Measurements from ENCODE around the gene ABHD3.
"Not testable (repeated sequence)": the region's sequence is repeated elsewhere in the genome, so short reads cannot be mapped to it uniquely, and the experiment has no call there.

The ABHD3 gene

DNA sequence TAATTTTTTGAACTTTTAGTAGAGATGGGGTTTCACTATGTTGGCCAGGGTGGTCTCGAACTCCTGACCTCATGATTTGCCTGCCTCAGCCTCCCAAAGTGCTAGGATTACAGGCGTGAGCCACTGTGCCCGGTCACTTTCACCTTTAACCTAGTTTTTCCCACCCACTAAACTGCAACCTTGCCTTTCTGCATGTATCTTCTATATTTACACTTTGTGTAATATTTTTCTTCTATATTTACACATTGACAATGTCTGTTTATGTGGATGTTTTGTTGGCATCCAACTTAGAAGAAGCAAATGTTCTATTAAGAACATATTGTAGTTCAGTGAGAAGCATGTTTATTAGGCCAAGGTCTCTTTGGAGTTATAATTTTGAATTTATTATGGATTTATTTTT lies 65.8 kb downstream of the ABHD3 start:
- no peak for DNase-seq

DNA sequence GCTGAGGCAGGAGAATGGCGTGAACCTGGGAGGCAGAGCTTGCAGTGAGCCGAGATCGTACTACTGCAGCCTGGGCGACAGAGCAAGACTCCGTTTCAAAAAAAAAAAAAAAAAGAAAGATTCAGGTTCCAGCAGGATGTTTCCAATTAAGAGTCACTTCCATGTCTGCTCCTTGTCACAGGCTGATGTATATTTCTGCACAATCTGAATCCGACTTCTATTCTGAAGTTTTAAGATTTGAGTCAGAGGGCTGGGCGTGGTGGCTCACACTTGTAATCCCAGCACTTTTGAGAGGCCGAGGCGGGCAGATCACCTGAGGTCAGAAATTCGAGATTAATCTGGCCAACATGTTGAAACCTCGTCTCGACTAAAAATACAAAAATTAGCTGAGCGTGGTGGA lies 67.8 kb downstream of the ABHD3 start:
- DNase-seq: no peak

DNA sequence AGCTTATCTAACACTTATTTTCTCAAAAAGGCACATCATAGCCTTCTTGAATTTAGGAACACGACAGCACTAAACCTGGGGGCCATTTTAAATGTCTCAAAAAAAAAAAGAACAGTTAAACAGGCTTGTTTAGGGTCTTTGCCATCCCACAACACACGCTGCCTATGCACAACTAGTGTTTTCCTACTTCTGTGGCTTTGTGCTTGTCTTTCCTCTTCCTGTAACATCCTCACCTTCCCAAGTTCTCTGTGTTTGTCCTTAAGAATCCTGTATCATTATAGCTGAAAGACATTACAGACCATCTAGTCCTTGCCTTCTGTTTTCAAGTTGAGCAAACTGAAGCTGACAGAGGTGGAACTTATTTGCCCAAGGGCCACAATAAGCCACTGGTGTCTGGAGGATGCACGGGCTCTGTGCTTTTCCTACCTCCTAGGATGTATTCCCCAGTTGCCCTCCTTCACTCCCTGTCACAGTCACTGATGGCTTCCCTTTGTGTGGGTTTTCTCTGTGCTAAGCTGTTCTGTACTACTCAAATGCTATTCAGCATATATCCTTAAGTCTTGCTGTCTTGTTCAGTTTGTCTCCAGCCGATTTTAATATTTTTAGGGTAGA lies 69.9 kb downstream of the ABHD3 start:
- DNase-seq: no peak

DNA sequence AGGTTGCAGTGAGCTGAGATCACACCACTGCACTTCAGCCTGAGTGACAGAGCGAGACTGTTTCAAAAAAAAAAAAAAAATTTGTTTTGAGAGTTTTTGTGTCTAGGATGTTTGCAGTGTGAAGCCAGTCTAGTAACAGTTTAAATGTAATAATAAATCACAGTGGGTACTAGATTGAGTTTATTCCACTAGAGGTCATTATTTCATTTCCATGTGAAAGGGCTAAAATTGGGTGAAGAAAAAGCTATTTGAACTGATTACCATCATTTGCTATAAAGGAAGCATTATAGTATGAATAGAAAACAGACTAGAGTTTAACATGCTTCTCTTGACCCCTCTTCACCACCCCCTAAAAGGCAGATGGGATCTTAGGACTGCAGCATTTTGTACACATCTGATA lies 72.2 kb downstream of the ABHD3 start:
- DNase-seq: no peak

GRCh38 chr18:21629089-21629832 lies 75.3 kb downstream of the ABHD3 start:
- DNase-seq: no peak

DNA sequence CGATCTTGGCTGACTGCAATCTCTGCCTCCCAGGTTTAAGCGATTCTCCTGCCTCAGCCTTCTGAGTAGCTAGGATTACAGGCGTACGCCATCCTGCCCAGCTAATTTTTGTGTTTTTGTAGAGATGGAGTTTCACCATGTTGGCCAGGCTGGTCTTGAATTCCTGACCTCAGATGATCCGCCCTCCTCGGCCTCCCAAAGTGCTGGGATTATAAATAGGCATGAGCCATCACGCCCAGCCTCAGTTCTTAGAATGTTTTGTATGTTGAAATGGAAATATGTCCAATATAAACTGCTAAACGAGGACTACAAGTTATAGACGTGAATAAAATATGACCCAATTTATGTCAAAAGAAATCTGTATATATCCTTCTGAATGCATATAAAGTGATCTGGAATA lies 82.9 kb downstream of the ABHD3 start:
- DNase-seq: not testable (repeated sequence)

DNA sequence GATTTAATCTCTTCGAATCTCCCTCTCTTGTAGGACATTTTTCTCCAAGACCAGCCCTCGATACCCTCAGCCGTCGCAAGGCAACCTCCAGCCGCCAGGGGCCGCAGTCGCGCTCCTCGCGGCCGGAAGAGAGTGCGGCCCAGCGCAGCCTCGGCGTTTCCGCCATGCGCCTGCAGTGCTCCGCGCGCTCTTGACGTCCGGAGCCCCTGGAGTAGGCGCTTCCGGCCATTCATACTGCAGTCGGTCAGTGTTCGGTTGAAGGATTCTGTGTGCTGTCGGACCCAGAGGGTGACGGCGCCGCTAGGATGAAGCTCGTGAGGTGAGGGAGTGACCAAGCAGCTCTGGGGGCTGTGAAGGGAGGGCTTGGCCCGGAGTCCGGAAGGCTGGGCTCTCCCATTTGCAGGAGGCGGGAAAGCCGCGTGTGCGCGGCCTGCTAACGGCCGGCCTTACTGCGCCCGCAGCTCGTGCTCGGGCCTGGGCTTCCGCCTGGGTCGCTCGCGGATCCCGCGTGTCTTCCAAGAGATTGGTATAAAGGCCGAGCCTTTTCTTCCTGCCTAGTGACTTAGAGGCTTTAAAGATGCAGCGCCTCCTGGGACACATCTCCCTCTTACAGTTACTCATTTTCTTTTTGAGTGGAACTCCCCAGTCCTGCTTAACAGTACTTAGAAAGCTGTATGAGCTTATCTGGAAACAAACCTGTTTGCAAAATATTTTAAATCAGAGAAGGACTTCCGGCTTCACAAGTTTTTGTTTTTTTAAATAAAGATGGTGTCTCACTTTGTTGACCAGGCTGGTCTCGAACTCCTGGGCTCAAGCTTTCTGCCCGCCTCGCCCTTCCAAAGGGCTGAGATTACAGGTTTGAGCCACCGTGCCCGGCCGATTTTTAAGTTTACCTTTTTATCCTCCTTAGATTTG lies 92.2 kb downstream of the ABHD3 start, which contains the start of gene SNRPD1:
TSS of gene SNRPD1 (plus strand) at position 190 of the 915 bp plus-strand sequence. CDS start at position 306, 116 bp downstream.
- DNase-seq: peak; percentile 89 to 91

DNA sequence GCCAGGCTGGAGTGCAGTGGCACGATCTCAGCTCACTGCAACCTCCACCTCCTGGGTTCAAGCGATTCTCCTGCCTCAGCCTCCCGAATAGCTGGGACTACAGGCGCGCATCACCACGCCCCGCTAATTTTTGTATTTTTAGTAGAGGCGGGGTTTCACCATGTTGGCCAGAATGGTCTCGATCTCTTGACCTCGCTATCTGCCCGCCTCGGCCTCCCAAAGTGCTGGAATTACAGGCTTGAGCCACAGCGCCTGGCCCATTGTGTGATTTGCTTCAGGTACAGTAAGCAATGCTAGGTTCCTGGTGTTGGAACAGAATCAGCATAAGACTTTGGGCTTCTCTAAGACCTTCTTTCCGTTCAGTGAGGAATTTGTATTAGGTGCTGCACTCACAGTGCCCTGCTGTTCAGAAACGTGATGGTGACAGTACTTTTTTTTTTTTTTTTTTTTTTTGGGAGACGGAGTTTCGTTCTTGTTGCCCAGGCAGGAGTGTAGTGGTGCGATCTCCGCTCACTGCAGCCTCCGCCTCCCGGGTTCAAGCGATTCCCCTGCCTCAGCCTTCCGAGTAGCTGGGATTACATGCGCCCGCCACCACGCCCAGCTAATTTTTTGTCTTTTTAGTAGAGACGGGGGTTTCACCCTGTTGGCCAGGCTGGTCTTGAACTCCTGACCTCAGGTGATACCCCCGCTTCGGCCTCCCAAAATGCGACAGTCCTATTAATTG lies 93.0 kb downstream of the ABHD3 start:
- not testable (repeated sequence) for DNase-seq

GRCh38 chr18:21605213-21605612 lies 99.4 kb downstream of the ABHD3 start:
- no peak for DNase-seq

DNA sequence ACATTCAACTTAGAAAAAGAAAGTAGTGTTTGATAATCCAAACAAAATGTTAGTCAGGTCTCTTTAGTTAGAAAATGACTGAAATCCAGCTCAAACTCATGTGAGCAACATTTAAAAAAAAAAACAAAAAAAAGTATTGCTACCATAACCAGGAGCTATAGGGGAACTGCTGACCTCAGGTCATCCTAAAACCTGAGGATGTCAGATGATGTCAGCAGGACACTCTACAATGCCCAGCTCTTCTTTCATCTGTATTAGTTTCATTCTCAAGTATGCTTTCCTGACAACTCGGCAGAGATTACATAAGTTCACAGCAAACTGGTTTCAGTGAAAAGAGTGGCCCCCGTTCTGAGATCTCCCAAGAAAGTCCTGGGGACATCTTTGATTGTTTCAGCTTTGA lies 99.9 kb downstream of the ABHD3 start:
- DNase-seq: no peak

GRCh38 chr18:21602299-21602587 lies 102.3 kb downstream of the ABHD3 start:
- no peak for DNase-seq

All from stimulated activated CD4-positive, alpha-beta T cell treated with anti-CD3 and anti-CD28 coated beads, Interleukin-2, amount 100 ng/mL, for 48 hours (primary cell).